Measurements from ENCODE around the gene HIPK3. TPM values are rescaled to one million over a fixed set of nuclear protein-coding genes. Genes with fewer than 3 reads are reported as not detected.

HIPK3 gene
- 162 TPM for total RNA-seq
- 17.3 TPM for polyA plus RNA-seq (ENCODE audit: insufficient read depth, low read depth, low replicate concordance)
- long read RNA-seq, donor 1, full-length matches to known transcripts = 1 of 1 reads
- long read RNA-seq, donor 1, partial matches to known transcripts = 0 of 1 reads
- long read RNA-seq, donor 1, other reads (novel, unspliced or antisense) = 0 of 1 reads
- long read RNA-seq, donor 2 = 0 reads
- long read RNA-seq, donor 3, full-length matches to known transcripts = 3 of 3 reads
- long read RNA-seq, donor 3, partial matches to known transcripts = 0 of 3 reads
- long read RNA-seq, donor 3, other reads (novel, unspliced or antisense) = 0 of 3 reads
- long read RNA-seq, donor 4 = 0 reads
- long read RNA-seq, donor 5 = 0 reads
- long read RNA-seq, donor 6, full-length matches to known transcripts = 1 of 1 reads
- long read RNA-seq, donor 6, partial matches to known transcripts = 0 of 1 reads
- long read RNA-seq, donor 6, other reads (novel, unspliced or antisense) = 0 of 1 reads
- long read RNA-seq, donor 7, full-length matches to known transcripts = 3 of 30 reads
- long read RNA-seq, donor 7, partial matches to known transcripts = 23 of 30 reads
- long read RNA-seq, donor 7, other reads (novel, unspliced or antisense) = 4 of 30 reads
- long read RNA-seq, donor 8 = 0 reads
- long read RNA-seq, donor 9, partial matches to known transcripts = 5 of 5 reads
- long read RNA-seq, donor 9, other reads (novel, unspliced or antisense) = 0 of 5 reads
- long read RNA-seq, donor 10 = 0 reads

DNA sequence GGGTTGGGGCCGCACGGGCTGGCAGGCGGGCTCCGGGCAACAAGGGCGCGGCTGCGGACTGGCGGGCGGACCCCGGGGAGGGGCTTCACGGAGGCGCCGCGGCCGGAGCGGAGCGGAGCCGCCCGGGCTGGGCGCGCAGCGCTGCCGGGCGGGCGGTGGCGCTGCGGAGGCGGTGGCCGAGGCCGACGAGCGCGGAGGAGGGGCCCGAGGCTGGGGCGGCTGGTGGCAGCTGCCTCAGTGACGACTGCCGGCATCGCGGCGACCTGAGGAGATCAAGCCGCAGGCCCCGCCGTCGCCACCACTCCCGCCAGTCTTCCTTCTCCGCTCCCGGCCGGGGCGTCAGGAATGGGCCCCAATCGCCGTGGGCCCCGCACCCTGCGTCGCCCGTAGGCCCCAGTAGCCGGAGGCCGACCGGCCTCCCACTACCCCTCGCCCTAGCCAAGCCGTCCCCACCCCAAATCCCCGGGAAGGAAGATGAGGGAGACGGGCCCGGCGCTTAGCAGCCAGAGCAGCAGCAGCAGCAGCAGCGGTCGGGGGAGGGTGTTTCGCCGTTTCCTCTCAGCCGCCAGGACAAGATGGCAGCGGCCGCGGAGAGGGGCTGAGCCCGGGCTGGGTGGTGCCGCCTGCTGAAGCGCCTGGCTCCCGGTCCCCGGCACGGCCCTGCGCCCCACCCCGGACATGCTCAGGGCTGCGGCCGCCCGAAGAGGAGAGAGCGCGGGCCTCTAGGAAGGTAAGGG lies at the start of gene HIPK3:
Gene HIPK3, plus strand, starts transcription at position 222 of the 737 bp plus-strand sequence.
- intact Hi-C loops (cut with DNase I) = no loop called here

DNA sequence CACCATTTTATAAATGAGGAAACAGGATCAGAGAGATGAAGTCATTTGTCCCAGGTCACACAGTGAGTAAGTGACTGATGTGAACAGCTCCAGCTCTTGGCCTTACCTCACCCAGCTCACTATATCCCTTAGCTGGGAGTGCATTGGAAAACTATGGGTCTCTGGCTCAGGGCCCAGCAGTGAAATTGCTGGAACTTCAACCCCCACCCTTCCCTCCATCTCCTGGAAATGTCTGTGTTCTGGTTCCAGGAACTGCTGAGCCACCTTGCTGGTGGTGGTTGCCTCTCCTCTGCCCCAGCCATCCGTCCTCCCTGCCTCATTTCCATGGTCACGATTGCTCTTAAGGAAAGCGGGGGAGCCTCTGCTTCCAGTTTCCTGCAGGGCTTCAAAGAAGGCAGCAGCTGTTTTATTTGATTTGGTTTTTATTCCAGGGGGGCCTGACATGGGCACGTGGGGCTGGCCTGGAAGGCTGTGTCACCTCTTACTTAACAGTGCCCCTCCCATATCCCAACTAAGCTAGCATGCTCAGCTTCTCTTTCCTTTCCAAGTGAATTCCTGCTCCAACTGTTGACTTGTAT lies 49.7 kb upstream of the HIPK3 start:
- DNase-seq (peak in 3 of 5 donors; percentile 17 to 54 (median 25)), FAIRE-seq (no peak)
- Histone ChIP-seq H3K9me3 (ENCODE audit: control insufficient read depth in 2 of 3, insufficient read depth in 1 of 3, low read length in 3 of 3) (no peaks in the 10 kb centered on the region), H3K9ac (ENCODE audit: low read length in 3 of 3) (no peak overlapping the region), H3K36me3 (ENCODE audit: control insufficient read depth in 2 of 3, insufficient read depth in 3 of 3, low read length in 3 of 3) (no peaks in the 10 kb centered on the region), H3K27ac (ENCODE audit: low read depth in 2 of 2, low read length in 2 of 2) (no peak overlapping the region), H3K4me1 (ENCODE audit: control insufficient read depth in 2 of 3, insufficient read depth in 2 of 3, low read depth in 1 of 3, low read length in 3 of 3) (no peaks in the 10 kb centered on the region), H3K4me3 (ENCODE audit: low read length in 3 of 3) (no peak overlapping the region), H3K27me3 (ENCODE audit: control insufficient read depth, insufficient read depth, low read length) (no peaks in the 10 kb centered on the region)
- intact Hi-C loops (cut with DNase I) = no loop called here
- TF ChIP-seq, protein P1, sequence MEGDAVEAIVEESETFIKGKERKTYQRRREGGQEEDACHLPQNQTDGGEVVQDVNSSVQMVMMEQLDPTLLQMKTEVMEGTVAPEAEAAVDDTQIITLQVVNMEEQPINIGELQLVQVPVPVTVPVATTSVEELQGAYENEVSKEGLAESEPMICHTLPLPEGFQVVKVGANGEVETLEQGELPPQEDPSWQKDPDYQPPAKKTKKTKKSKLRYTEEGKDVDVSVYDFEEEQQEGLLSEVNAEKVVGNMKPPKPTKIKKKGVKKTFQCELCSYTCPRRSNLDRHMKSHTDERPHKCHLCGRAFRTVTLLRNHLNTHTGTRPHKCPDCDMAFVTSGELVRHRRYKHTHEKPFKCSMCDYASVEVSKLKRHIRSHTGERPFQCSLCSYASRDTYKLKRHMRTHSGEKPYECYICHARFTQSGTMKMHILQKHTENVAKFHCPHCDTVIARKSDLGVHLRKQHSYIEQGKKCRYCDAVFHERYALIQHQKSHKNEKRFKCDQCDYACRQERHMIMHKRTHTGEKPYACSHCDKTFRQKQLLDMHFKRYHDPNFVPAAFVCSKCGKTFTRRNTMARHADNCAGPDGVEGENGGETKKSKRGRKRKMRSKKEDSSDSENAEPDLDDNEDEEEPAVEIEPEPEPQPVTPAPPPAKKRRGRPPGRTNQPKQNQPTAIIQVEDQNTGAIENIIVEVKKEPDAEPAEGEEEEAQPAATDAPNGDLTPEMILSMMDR (IDR thresholded peaks at IDR 0.05; ENCODE audit: borderline replicate concordance, extremely low read depth, insufficient read depth) = no peak

More for the DNA sequence above, at the start of gene HIPK3:
- no peaks in the 10 kb centered on the region for H3K9me3 ChIP-seq (ENCODE audit: control insufficient read depth in 2 of 3, insufficient read depth in 1 of 3, low read length in 3 of 3)
- no peaks in the 10 kb centered on the region for H3K36me3 ChIP-seq (ENCODE audit: control insufficient read depth in 2 of 3, insufficient read depth in 3 of 3, low read length in 3 of 3)
- H3K9ac ChIP-seq (ENCODE audit: low read length in 3 of 3) = peak within 1 kb of the TSS; percentile 83 to 96 (median 83)
- H3K27ac ChIP-seq (ENCODE audit: low read depth in 2 of 2, low read length in 2 of 2) = peak within 1 kb of the TSS; percentile 100
- no peaks in the 10 kb centered on the region for H3K27me3 ChIP-seq (ENCODE audit: control insufficient read depth, insufficient read depth, low read length)
- FAIRE-seq (no peak), DNase-seq (peak; percentile 84 to 96 (median 90))
- peaks cover 0 to 18% (median 0%) of the 10 kb centered on the region in 3 donors for H3K4me1 ChIP-seq (ENCODE audit: control insufficient read depth in 2 of 3, insufficient read depth in 2 of 3, low read depth in 1 of 3, low read length in 3 of 3)
- TF ChIP-seq, protein P1 (IDR thresholded peaks at IDR 0.05; ENCODE audit: borderline replicate concordance, extremely low read depth, insufficient read depth) = peak; percentile 58
- H3K4me3 ChIP-seq (ENCODE audit: low read length in 3 of 3) = peak within 1 kb of the TSS; percentile 78 to 98 (median 95)

DNA sequence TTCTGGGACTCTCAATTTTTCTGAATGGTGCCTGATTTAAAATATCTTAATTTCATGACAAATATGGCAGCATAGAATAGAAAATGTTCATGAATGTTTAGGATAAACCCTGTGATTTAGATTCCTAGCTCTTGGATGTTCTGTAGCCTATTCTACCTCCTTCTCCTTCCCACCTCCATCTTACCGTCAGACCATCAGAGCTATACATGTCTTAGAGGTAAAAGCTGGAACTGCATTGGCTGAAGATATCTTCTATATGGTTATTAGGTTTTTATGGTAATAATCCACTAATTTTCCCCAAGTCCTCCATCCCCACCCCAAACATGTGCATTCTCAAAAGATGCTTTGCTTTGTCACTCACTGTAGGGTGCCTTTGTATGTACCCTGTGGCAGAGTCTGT lies 49.0 kb upstream of the HIPK3 start:
- H3K27me3 ChIP-seq (ENCODE audit: control insufficient read depth, insufficient read depth, low read length) = no peaks in the 10 kb centered on the region
- no peaks in the 10 kb centered on the region for H3K9me3 ChIP-seq (ENCODE audit: control insufficient read depth in 2 of 3, insufficient read depth in 1 of 3, low read length in 3 of 3)
- FAIRE-seq (no peak), DNase-seq (no peak)
- H3K27ac ChIP-seq (ENCODE audit: low read depth in 2 of 2, low read length in 2 of 2) = no peak overlapping the region
- no peak overlapping the region for H3K9ac ChIP-seq (ENCODE audit: low read length in 3 of 3)
- no peak overlapping the region for H3K4me3 ChIP-seq (ENCODE audit: low read length in 3 of 3)
- intact Hi-C loops (cut with DNase I) = no loop called here
- no peaks in the 10 kb centered on the region for H3K36me3 ChIP-seq (ENCODE audit: control insufficient read depth in 2 of 3, insufficient read depth in 3 of 3, low read length in 3 of 3)
- H3K4me1 ChIP-seq (ENCODE audit: control insufficient read depth in 2 of 3, insufficient read depth in 2 of 3, low read depth in 1 of 3, low read length in 3 of 3) = no peaks in the 10 kb centered on the region
- TF ChIP-seq, protein P1 (IDR thresholded peaks at IDR 0.05; ENCODE audit: borderline replicate concordance, extremely low read depth, insufficient read depth) = no peak
